CD14-positive monocyte (primary cell): ENCODE measurements around the gene ABCF3. TPM values are rescaled to one million over a fixed set of nuclear protein-coding genes. Genes with fewer than 3 reads are reported as not detected.

Source experiments
- DNase-seq, 3 donors: peaks; one replicate each; pipeline ENCODE4 v3.0.0-alpha.2; 2011 to 2022
- H2AFZ ChIP-seq: 2 replicates; pipeline ENCODE4 v1.6.0; 2012; ENCODE audit warnings: mild to moderate bottlenecking, low read depth, low read length, inconsistent platforms; ENCODE audit not compliant: insufficient read depth, poor library complexity, severe bottlenecking
- H3K27ac ChIP-seq, 2 donors: 1 replicate in 1 of 2; 2 replicates in 1 of 2; pipeline ENCODE4 v1.5.1; 2012 to 2013; ENCODE audit warnings: low read length in 2 of 2, control low read depth in 1 of 2, inconsistent platforms in 1 of 2, low read depth in 1 of 2, mild to moderate bottlenecking in 1 of 2
- H3K27me3 ChIP-seq, 2 donors: one replicate each; pipeline versions ENCODE4 v1.6.0 to v1.6.1; 2011 to 2013; ENCODE audit warnings: low read length in 2 of 2; ENCODE audit not compliant: control insufficient read depth in 2 of 2, insufficient read depth in 2 of 2
- H3K36me3 ChIP-seq, 2 donors: replicated peaks in 1 of 2; 1 replicate in 1 of 2; 2 replicates in 1 of 2; pipeline versions ENCODE4 v1.5.1 to v1.6.1; 2012 to 2013; ENCODE audit warnings: low read length in 2 of 2, control low read depth in 1 of 2, inconsistent platforms in 1 of 2, mild to moderate bottlenecking in 1 of 2; ENCODE audit not compliant: insufficient read depth in 2 of 2, control insufficient read depth in 1 of 2
- H3K4me1 ChIP-seq, 2 donors: 1 replicate in 1 of 2; 2 replicates in 1 of 2; pipeline versions ENCODE4 v1.5.1 to v1.6.1; 2012 to 2013; ENCODE audit warnings: low read length in 2 of 2, control low read depth in 1 of 2, inconsistent platforms in 1 of 2, mild to moderate bottlenecking in 1 of 2, moderate library complexity in 1 of 2; ENCODE audit not compliant: insufficient read depth in 2 of 2, control insufficient read depth in 1 of 2
- H3K4me2 ChIP-seq: replicated peaks from 2 replicates; pipeline ENCODE3; 2012; ENCODE audit warnings: low read length, moderate library complexity, mild to moderate bottlenecking; ENCODE audit not compliant: poor library complexity, severe bottlenecking; ENCODE audit errors: extremely low read depth
- H3K4me3 ChIP-seq, 3 experiments: fragments of 200-600 bp in 1 of 3; sonication (generic) in 1 of 3; replicated peaks in 1 of 3; 1 replicate in 2 of 3; 2 replicates in 1 of 3; pipeline ENCODE4 v1.5.1; 2011 to 2013; ENCODE audit warnings: low read length in 3 of 3, mild to moderate bottlenecking in 3 of 3, control low read depth in 2 of 3, low read depth in 2 of 3, inconsistent platforms in 1 of 3, moderate library complexity in 1 of 3
- H3K79me2 ChIP-seq: 2 replicates; pipeline ENCODE4 v1.6.0; 2012; ENCODE audit warnings: mild to moderate bottlenecking, control low read depth, inconsistent platforms, low read length, moderate library complexity; ENCODE audit not compliant: insufficient read depth
- H3K9ac ChIP-seq: 2 replicates; pipeline ENCODE4 v1.6.0; 2017; ENCODE audit warnings: low read length, mild to moderate bottlenecking; ENCODE audit not compliant: insufficient read depth, poor library complexity, severe bottlenecking
- H3K9me3 ChIP-seq, 2 donors: replicated peaks in 1 of 2; 1 replicate in 1 of 2; 2 replicates in 1 of 2; pipeline versions ENCODE4 v1.5.1 to v1.6.1; 2012 to 2013; ENCODE audit warnings: low read length in 2 of 2, control low read depth in 1 of 2; ENCODE audit not compliant: control insufficient read depth in 1 of 2, insufficient read depth in 1 of 2
- H4K20me1 ChIP-seq: 2 replicates; pipeline ENCODE4 v1.6.0; 2012; ENCODE audit warnings: mild to moderate bottlenecking, low read length, control low read depth, moderate library complexity; ENCODE audit not compliant: insufficient read depth
- H3K27ac Mint-ChIP-seq, 7 donors: one replicate each; pipeline ENCODE4 v1.8.0; 2020; ENCODE audit warnings: mild to moderate bottlenecking in 7 of 7, mixed read lengths in 7 of 7, moderate library complexity in 6 of 7, inconsistent platforms in 2 of 7
- H3K27me3 Mint-ChIP-seq, 3 donors: one replicate each; pipeline ENCODE4 v1.8.0; 2021 to 2022; ENCODE audit warnings: low read depth in 3 of 3, mild to moderate bottlenecking in 3 of 3, mixed read lengths in 3 of 3, moderate library complexity in 3 of 3, inconsistent platforms in 1 of 3
- H3K36me3 Mint-ChIP-seq, 2 donors: one replicate each; pipeline ENCODE4 v1.8.0; 2020; ENCODE audit warnings: mixed read lengths in 2 of 2, inconsistent platforms in 1 of 2, mild to moderate bottlenecking in 1 of 2
- H3K4me1 Mint-ChIP-seq: one replicate; pipeline ENCODE4 v1.8.0; 2020; ENCODE audit warnings: mild to moderate bottlenecking, mixed read lengths
- H3K4me3 Mint-ChIP-seq, 2 donors: one replicate each; pipeline ENCODE4 v1.8.0; 2020; ENCODE audit warnings: mild to moderate bottlenecking in 2 of 2, mixed read lengths in 2 of 2, moderate library complexity in 1 of 2
- H3K9me3 Mint-ChIP-seq, 7 donors: one replicate each; pipeline ENCODE4 v1.8.0; 2020 to 2022; ENCODE audit warnings: mixed read lengths in 7 of 7, mild to moderate bottlenecking in 6 of 7, moderate library complexity in 6 of 7, inconsistent platforms in 2 of 7
- WGBS: methylation state at CpG from one replicate; pipeline ENCODE4 v1.1.5; 2013; ENCODE audit warnings: missing lambda C conversion rate; ENCODE audit not compliant: insufficient coverage; 5-methylcytosine and 5-hydroxymethylcytosine counted together
- intact Hi-C, 2 donors: fragments of 100-400 bp; cut with micrococcal nuclease; formaldehyde crosslinking; loops; one replicate each; pipeline versions ENCODE4 v1.15.0 to v1.15.1; 2023
- polyA plus RNA-seq, 3 donors: library from polyadenylated mRNA; depleted of rRNA in 1 of 3; unstranded in 2 of 3; stranded (reverse) in 1 of 3; fragments of 300-500 nt in 2 of 3; fragments of >200 nt in 1 of 3; fragmentation: Illumina TruSeq in 2 of 3; gene quantifications; 1 replicate in 2 of 3; 2 replicates in 1 of 3; pipeline ENCODE4 v1.2.3, GENCODE V29; 2012 to 2021
- TF ChIP-seq, protein P1 (sequence below): fragments of 200-600 bp; IDR thresholded peaks from one replicate; pipeline ENCODE4 v1.8.0; 2022; ENCODE audit warnings: antibody characterized with exemption, mild to moderate bottlenecking

ABCF3 gene
- polyA plus RNA-seq, 3 donors: 13.5 to 74.8 (median 13.9) TPM

DNA sequence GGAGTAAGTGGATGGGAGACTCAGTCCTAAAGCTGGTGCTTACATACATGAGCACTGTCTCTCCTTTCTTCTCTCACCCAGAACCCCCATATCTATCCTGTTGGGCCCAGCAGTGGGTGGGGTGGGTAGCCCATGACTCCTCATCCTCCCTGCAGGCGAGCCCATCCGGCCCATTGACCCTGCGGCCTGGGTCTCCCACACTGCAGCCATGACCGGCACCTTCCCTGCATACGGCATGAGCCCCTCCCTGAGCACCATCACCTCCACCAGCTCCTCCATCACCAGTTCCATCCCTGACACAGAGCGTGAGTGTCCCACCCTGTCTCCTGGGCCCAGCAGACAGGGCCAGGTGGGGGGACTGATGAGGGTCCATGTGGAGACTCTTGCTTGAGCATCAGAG is 19.3 kb upstream of the ABCF3 start:
- Histone ChIP-seq H3K27ac (no peak overlapping the region), H2AFZ (no peak overlapping the region), H3K4me1 (no peaks in the 10 kb centered on the region), H3K36me3 (peaks cover 80 to 94% of the 10 kb centered on the region in 2 donors), H3K27me3 (no peaks in the 10 kb centered on the region), H3K79me2 (peaks cover 2% of the 10 kb centered on the region), H4K20me1 (peaks cover 32% of the 10 kb centered on the region), H3K4me2 (no peak overlapping the region), H3K9ac (no peak overlapping the region), H3K9me3 (no peaks in the 10 kb centered on the region), H3K4me3 (no peak overlapping the region)
- no peaks in the 10 kb centered on the region for H3K9me3 Mint-ChIP-seq
- H3K4me3 Mint-ChIP-seq: no peak overlapping the region
- DNase-seq: no peak
- H3K27me3 Mint-ChIP-seq: peaks cover 0 to 3% (median 0%) of the 10 kb centered on the region in 3 donors
- 92% methylated on average over 4 of the region's 6 CpGs for WGBS
- no peaks in the 10 kb centered on the region for H3K4me1 Mint-ChIP-seq
- intact Hi-C loops: no loop called here
- no peak overlapping the region for H3K27ac Mint-ChIP-seq
- TF ChIP-seq, protein P1, sequence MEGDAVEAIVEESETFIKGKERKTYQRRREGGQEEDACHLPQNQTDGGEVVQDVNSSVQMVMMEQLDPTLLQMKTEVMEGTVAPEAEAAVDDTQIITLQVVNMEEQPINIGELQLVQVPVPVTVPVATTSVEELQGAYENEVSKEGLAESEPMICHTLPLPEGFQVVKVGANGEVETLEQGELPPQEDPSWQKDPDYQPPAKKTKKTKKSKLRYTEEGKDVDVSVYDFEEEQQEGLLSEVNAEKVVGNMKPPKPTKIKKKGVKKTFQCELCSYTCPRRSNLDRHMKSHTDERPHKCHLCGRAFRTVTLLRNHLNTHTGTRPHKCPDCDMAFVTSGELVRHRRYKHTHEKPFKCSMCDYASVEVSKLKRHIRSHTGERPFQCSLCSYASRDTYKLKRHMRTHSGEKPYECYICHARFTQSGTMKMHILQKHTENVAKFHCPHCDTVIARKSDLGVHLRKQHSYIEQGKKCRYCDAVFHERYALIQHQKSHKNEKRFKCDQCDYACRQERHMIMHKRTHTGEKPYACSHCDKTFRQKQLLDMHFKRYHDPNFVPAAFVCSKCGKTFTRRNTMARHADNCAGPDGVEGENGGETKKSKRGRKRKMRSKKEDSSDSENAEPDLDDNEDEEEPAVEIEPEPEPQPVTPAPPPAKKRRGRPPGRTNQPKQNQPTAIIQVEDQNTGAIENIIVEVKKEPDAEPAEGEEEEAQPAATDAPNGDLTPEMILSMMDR: no peak
- H3K36me3 Mint-ChIP-seq: peaks cover 76 to 96% of the 10 kb centered on the region in 2 donors

DNA sequence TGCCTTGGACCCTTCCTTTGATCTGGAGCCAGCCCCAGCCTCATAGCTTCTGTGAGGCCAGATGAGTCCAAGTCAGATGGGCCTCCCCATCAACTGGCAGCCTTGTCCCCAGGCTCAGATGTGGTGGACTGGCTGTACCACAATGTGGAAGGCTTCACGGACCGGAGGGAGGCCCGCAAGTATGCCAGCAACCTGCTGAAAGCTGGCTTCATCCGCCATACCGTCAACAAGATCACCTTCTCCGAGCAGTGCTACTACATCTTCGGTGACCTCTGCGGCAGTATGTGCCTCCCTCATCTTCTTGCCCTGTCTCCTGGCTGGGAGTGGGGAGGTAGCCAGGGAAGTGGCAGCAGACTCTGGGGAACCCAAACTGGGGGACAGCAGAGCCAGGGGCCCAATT is 18.2 kb upstream of the ABCF3 start:
- peaks cover 82 to 100% of the 10 kb centered on the region in 2 donors for H3K36me3 ChIP-seq
- H3K79me2 ChIP-seq: no peaks in the 10 kb centered on the region
- H3K27ac ChIP-seq: no peak overlapping the region
- H3K9me3 ChIP-seq: no peaks in the 10 kb centered on the region
- H4K20me1 ChIP-seq: peaks cover 21% of the 10 kb centered on the region
- peaks cover 0 to 3% (median 3%) of the 10 kb centered on the region in 3 donors for H3K27me3 Mint-ChIP-seq
- no peak overlapping the region for H3K4me2 ChIP-seq
- no peak overlapping the region for H3K27ac Mint-ChIP-seq
- no peaks in the 10 kb centered on the region for H3K4me1 ChIP-seq
- WGBS: 99% methylated on average over 7 of the region's 8 CpGs
- TF ChIP-seq, protein P1: no peak
- H3K27me3 ChIP-seq: no peaks in the 10 kb centered on the region
- H3K4me3 Mint-ChIP-seq: no peak overlapping the region
- no peaks in the 10 kb centered on the region for H3K4me1 Mint-ChIP-seq
- no peaks in the 10 kb centered on the region for H3K9me3 Mint-ChIP-seq
- peaks cover 80 to 94% of the 10 kb centered on the region in 2 donors for H3K36me3 Mint-ChIP-seq
- no peak overlapping the region for H3K4me3 ChIP-seq
- no peak overlapping the region for H2AFZ ChIP-seq
- intact Hi-C loops: no loop called here
- DNase-seq: no peak
- H3K9ac ChIP-seq: no peak overlapping the region
